T-helper 1 cell treated with Interleukin-12 subunit alpha and Interleukin-12 subunit beta and Interleukin-4 antibody, amounts not matched to agents 30 ng/mL and 1 ng/mL, for 36 hours (primary cell): Measurements from ENCODE around the gene OR4F15. TPM values are rescaled to one million over a fixed set of nuclear protein-coding genes. Genes with fewer than 3 reads are reported as not detected.
"Not testable (repeated sequence)": the region's sequence is repeated elsewhere in the genome, so short reads cannot be mapped to it uniquely, and the experiment has no call there.

Experiments used
- intact Hi-C: fragments of 100-400 bp; cut with micrococcal nuclease; formaldehyde crosslinking; loops from one replicate; pipeline ENCODE4 v1.15.1; 2024
- total RNA-seq: library from RNA; stranded (reverse); gene quantifications from 2 replicates; pipeline ENCODE4 v1.2.3, GENCODE V29; 2022

The OR4F15 gene, protein sequence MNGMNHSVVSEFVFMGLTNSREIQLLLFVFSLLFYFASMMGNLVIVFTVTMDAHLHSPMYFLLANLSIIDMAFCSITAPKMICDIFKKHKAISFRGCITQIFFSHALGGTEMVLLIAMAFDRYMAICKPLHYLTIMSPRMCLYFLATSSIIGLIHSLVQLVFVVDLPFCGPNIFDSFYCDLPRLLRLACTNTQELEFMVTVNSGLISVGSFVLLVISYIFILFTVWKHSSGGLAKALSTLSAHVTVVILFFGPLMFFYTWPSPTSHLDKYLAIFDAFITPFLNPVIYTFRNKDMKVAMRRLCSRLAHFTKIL
- total RNA-seq, result not detected in 2 replicates

DNA sequence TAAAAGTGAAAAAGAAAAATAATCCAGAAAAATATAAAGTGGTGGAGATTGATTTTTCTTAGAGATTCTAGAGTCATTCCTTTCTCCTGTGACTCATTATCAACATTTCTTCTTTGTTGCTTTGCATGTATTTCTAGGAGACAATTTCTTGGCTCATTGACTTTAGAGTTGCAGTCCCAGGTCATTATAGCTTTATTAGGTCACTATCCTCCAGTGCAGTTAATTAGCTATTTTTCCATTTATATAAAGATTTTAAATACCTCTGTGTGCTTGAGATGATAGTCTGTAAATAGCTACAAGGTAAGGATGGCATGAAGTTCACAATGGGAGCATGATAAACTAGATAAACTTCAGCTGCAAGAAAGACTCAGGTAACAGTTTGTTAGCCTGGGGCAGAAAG, at the start of gene OR4F15:
Gene OR4F15 (plus strand): TSS at position 301 of the 400 bp plus-strand sequence. CDS start 5,985 bp downstream, outside the sequence.
- intact Hi-C loops, result no loop called here

DNA sequence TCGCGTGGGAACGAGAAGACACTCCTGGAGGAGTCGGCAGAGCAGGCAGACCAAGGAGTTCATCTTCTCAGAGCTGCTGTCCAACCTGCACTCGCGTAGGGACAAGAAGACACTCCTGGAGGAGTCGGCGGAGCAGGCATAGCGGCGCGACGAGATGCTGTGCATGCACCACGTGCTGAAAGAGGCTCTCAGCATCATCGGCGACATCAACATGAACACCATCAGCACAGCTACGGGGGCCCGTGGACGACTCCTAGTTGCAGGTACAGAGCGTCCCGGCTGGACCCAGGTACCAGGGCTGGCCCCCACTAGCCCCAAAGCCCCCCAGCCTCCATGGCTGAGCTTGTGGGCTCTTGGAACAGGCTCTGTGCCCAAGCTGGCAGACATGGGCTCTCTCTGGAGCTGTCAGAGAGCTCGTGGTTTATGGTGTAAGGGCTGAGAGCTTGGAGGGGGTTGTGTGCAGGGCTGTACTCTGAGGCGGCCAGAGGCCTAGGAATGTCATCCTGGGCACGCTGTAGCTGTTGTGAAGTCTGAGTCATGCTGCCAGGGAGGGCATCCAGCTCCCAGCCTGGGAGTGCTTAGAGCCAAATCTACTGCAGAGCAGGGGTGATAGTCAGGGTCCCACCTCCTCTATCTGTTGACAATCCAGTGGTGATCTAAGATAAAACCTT, 47.2 kb upstream of the OR4F15 start:
- intact Hi-C loops, result not testable (repeated sequence)

DNA sequence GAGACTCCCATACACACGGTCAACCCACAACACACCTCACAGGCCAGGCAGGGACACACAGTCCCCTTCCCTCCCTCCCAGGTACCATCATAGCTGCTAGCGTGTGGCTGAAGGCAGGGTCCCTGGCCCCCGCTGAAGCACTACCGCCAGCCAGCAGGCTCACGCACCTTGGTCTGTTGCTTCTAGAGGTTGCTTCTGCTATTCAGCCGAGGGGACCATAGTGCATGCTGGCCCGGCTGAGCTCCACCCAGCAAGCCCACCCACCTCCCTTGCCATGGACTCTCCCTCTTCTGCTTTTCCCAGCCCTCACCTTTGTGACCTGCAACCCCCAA, 46.7 kb upstream of the OR4F15 start:
- intact Hi-C loops, result not testable (repeated sequence)

DNA sequence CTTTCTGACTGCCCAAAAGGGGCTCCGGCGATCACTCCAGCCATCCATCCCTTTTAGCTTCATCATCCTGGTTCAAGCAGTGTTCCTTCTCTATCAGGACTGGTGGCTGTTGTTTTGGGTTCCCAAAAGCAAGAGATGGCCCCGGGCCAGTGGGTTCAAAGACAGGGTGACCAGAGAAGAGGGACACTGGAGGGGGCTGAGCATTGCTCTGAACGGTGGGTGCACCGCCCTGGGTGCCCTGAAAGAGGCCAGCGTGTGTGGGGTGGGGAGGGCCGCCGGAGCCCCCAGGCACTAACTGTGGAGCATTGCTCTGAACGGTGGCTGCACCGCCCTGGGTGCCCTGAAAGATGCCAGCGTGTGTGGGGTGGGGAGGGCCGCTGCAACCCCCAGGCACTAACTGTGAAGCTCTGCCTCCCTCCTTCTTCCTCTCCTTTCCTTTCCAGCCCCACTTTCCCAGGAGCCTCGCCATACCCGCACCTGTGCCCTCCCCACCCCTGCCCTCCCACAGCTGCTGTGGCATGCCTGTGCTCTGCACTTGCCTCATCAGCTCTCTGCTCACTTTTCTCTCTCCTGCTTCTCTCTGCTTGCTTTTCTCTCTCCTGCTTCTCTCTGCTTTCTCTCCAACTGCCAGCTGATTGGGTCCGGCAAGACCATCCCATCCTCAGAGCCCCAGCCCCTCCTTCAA, 46.1 kb upstream of the OR4F15 start:
- intact Hi-C loops, result no loop called here

DNA sequence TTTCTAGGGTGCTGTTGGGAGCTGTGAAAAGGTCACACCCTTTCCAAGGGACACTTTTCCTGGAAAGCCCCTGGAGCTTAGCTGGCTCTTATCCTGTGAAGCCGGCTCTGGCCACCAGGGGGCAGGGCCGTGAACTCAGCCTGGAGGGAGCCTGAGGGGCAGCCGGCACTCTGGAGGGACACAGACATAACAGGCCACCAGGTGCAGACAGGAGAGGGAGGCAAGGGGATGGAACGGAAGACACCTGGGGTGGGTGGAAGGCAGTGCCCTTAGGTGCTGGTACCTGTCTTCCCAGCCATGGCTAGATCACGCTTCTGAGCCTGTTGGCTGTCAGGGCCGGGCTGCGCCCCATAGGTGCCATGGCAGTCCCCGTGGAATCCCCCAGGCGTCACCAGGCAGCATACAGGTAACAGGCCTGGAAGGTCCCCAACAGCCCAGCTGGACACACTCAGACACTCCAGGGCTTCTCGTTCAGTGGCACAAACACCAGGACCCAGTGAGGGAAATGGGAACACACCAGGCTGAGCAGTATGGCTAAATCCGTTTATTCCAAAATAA, 44.8 kb upstream of the OR4F15 start:
- intact Hi-C loops, result not testable (repeated sequence)

DNA sequence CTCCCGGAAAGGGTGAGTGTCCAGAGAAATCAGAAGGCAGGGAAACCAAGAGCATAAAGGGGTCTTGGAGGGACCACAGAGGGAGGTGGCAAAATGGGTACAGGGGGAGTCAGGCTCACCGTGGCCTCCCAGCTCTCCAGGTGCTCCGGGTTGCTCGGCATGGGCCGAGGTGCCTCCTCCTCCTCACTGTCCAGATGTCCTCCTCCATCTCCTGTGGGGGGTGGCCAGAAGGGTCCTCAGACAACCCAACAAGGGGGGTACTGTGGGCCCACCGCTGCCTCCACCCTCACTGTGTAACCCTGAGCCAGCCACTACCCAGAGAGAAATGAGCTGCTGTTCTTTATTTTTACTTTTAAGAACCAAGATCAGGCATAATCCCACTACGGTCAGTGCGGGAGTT, 39.1 kb upstream of the OR4F15 start:
- intact Hi-C loops, result loop anchor here (2.0 kb wide), 1 partner anchor 472 kb away; no protein-coding TSS in a partner anchor

DNA sequence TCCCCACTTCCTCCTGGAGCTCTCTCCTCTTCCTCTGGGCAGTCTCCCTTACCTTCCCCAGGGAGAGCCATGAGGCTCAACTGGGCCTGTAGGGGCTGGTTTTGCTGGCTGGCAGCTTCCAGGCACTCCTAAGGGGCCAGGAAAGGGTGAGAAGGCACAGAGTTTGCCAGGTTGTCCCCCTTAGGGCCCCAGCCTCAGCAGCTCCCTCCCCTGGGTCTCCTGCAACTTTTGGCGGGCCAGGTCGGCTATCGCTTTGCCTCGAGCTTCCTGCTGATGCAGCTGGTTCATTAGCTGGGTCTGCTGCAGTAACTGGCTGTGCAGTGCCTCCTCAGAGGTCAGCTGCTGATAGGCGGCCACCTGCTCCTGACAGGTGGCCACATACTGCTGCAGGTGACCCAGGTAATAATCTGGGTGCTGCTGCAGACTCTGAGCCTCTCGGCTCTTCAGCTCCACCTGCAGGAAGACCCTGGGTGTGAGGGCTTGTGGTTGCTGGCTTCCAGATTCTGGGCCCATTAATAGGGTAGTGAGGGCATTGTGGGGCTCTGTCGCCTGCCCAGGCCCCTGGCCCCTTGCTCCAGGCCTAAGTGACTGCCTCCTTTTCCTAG, 38.4 kb upstream of the OR4F15 start:
- intact Hi-C loops, result loop anchor here (2.0 kb wide), 1 partner anchor 473 kb away; no protein-coding TSS in a partner anchor

DNA sequence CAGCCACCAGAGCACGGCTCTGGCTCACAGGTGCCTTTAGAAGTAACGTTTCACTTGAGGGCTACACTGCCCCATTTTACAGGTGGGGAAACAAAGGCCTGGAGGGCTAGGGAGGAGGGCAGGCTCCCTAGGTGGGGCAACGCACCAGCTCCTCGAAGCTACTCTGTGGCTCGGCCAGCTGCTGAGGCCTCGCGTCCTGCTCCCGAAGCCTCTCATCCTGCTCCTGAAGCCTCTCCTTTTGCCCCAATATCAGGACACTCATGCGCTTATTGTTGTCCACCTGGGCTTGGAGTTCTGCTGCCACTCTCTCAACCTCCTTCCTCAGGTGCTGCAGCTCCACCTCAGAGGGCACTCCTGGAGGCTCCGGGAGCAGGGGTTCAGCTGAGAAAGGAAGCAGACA, 36.9 kb upstream of the OR4F15 start:
- intact Hi-C loops, result no loop called here

DNA sequence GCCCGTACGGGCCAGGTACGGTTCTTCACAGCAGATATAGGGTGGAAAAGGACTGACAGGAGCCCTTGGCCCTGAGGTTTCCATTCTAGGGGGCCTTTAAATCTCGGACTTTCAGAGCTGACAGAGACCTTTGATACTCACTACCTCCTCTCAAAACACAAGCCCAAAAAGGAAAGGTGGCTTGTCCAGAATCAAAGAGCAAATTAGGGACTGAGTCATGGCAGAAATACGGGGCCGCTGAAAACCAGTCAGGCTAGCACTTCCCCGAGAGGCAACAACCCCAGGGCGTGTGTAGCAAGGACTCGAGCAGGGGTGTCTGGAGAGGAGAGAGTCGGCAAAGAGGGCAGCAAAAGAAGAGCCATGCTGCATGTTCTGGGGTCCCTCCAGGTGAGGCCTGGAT, 33.4 kb upstream of the OR4F15 start:
- intact Hi-C loops, result not testable (repeated sequence)

DNA sequence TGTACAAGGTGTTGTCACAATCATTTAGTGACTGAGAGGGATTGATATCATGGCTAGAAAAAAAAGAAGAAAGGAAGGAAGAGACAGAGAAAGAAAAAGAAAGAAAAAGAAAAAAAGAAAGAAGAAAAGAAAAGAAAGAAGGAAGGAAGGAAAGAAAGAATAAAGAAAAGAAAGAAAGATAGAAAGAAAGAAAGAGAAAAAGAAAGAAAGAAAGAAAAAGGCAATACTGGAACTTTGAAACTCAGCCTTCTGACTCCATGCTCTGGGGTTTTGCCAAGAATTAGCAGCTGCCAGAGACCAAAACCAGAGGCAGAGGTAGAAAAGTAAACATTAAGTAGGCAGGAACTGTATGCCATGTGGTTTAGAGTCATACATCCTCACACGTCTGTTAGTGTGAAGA, 31.8 kb upstream of the OR4F15 start:
- intact Hi-C loops, result not testable (repeated sequence)

DNA sequence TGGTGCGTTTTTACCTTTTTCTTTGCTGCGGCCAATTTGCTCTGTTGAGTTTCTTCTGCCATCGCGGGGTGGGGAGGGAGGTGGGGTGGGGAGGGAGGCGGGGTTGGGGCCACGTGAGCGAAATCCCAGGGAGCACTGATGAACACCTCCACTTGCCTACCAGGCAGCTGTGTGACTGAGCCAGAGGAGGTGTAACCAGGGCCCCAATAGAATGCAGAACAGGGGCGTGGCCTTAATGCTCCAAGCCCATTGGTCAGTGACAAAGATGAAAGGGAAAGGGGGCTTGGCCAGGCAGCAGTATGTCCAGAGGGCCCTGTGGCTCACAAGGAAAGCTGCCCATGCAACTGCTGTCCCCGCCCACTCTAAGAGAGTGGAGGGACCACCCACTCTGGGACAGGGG, 30.1 kb upstream of the OR4F15 start:
- intact Hi-C loops, result no loop called here

DNA sequence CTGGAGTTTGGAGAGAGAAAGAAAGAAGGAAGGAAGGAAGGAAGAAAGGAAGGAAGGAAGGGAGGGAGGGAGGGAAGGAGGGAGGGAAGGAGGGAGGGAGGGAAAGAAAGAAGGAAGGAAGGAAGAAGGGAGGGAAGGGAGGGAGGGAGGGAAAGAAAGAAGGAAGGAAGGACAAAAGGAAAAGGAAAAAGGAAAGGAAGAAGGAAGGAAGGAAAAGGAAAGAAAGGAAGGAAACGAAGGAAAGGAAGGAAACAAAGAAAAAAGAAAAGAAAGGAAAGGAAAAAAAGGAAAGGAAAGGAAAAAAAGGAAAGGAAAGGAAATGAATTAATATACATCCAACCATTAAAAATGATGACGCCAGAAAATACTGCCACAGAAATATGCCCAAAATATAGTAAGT, 27.4 kb upstream of the OR4F15 start:
- intact Hi-C loops, result no loop called here

DNA sequence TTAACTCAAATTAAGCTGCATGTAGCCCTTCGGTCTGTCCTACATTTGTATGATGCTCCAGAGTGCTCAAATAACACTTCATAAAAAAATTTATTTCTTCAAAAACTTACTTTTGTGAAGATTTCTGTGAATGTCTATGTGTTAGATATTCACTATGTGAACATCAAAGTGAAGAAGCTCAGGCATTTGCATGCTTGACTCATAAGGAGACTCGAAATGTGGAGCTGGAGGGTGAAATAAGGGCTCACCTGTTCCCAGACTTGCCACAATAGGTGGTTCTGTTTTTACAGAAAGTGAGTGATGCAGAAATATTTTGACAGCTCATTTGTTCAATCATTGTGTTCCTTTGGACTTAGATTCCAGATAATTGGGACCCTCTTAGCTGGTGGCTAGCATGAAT, 25.6 kb upstream of the OR4F15 start:
- intact Hi-C loops, result not testable (repeated sequence)

DNA sequence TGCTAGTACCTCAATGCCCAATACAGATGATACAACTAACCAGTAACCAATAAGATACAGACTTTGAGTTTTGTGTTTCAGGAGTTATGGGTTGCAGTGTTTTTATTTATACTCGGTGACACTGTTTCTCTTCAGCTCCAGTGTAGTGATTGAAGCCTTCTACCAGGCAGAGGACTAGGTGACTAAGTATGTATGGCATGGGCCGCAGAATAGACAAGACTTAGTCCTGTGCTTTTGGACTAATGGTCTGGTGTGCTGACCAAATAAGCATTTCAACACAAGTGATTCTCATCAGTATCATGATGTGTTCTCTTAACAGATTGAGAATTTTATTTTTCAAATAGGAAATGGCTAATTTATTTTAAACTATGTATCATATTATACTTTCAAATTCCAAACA, 24.0 kb upstream of the OR4F15 start:
- intact Hi-C loops, result not testable (repeated sequence)

DNA sequence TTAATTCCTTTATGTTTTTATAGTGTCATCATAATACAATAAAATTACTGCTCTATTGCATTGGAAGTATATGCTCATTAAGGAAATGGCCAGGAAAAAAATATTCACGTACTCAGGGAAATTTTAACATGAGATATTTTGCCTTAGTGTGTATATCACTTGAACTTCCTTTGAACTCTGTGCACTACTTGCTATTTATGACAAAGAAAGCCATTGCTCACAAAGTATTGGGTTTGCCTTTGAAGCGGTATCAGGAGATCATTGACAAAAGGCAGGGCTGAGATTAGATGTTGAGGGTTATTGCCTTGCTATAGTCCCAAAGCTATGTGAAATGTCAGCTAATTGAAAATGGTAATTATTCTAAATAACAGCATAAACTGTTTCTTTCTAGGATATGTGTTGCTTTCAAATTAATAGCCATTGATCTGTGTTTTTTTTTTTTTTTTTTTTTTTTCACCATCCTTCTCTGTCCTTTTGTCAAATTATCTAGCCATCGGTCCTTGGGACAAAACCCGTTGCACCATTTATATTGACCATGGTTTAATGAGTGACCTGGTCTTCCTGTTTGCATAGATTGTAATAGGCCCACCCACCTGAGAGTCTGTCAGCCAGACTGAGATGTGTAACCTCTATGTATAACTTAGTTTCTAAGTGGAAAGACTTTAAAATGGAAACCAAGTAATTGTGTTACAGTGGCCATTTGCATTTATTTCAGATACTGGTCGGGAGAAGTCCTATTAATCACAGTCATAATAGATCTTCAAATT, 23.3 kb upstream of the OR4F15 start:
- intact Hi-C loops, result not testable (repeated sequence)

DNA sequence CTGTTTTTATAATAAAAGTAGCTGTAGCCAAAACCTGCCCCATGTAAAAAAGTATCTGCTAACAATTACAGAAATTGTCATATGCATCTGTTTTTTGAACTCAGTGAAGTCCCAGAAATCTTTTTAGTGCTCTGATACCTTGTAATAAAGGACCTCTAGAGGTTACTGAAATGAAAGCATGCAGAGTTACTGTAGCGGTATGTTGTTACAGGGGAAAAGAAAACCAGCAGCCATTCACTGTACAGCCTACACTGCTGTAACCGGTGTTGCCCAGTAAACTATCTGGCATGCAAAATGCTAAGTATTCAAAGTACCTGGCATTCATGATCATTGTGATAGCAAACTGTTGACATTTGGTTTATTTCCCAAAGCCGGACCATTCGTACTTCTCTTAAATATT, 21.3 kb upstream of the OR4F15 start:
- intact Hi-C loops, result not testable (repeated sequence)

DNA sequence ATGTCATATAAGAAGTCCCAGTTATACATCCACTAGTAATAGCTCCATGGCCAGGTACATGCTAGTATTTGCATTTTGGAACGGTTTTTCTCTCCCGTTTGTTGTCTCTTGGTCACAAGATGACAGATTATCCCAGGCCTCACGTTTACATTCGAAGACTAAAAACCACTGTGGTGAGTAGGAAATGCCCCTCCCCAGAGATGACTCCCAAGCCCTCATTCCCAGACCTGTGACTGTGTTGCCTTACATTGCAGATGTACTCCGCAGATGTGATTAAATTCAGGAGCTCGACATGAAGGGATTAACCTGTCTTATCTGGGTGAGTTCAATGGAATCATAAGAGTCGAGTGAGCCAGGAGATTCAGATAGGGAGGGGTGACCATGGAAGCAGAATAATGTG, 18.0 kb upstream of the OR4F15 start:
- intact Hi-C loops, result not testable (repeated sequence)

DNA sequence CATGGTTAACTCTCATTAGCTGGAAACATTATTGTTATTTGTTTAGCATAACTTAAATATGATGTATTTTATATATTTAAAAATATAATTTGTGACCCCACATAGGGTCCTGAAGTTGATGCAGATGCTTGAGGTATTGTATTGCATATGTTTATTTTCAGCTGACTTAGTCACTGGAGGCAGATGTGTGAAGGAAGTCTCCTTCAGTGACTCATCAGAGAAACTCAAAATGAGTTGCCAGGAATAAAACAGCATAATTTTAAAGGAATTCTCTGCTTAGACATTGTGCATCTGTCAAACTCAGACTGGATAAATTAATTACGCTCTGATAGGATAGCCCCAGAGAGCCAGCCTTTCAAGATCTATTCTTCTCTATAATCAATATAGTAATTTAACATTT, 16.5 kb upstream of the OR4F15 start:
- intact Hi-C loops, result no loop called here

DNA sequence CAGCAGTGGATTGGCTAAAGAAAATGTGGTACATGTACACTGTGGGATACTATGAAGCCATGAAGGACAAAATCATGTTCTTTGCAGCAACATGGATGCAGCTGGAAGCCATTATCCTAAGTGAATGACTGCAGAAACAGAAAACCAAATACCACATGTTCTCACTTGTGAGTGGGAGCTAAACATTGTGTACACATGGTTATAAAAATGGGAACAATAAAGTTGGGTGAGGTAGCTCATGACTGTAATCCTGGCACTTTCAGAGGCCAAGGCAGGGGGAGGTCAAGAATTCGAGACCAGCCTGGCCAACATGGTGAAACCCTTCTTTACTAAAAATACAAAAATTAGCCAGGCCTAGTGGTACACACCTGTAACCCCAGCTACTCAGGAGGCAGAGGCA, 12.3 kb upstream of the OR4F15 start:
- intact Hi-C loops, result no loop called here

DNA sequence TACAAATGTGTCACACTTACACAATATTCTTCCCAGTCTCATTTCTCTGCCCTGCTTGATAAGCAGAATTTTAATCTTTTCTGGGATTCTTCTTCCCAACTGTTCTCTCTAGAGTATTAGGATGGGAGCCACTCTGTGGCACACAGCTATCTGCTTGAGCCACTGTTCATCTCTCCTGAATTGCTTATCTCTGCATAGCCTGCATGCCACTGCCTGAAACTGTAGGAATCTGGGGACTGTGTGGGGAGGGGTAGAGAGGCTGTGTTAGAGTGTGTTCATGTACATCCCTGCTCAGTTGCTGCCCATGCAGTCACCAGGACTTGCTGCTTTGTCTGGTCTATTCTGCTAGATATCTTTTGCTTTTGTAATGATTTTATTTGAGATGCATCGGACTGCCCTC, 11.0 kb upstream of the OR4F15 start:
- intact Hi-C loops, result no loop called here

DNA sequence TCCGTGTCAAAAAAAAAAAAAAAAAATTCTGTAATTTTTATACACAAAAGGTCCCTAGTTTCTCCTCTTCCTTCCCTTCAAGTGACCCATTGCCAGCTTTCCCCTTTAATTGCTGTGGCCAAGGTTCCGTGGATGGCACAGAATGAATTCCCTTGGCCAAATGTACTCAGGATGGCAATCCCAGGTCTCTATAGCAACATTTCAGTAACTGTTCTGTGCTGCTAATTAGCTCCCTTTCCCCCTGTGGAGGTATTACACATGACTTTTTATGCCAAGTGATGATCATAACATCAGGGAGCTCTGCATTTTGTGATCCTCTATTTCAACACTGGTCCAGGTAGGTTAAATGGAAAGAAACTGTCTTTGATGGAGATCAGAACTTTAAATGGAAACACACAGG, 8.8 kb upstream of the OR4F15 start, which contains the start of gene OR4F6:
Gene OR4F6 (plus strand): TSS at position 301 of the 400 bp plus-strand sequence. CDS start 2,211 bp downstream, outside the sequence.
- intact Hi-C loops, result no loop called here
